ENCODE results near the gene SLC6A17.

Gene SLC6A17

DNA sequence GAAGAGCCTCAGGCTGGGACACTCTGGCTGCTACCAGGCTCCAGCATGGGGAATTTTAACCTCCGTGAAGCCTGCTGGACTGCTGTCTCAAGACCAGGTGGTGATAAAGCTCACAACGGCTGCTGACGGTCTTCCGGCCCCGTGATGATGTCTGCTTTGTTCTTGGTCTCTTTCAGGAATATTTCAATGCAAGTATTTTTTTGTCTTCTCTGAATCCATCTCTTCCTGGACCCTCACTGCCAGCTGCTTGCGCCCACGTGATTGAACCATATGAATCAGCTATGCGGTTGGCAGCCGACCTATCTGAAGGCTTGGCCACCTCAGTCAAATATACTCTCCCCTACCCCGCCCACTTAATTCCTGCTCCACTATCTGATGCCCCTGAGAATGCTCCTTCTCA, 14.6 kb upstream of the SLC6A17 start:
- no peak for DNase-seq

DNA sequence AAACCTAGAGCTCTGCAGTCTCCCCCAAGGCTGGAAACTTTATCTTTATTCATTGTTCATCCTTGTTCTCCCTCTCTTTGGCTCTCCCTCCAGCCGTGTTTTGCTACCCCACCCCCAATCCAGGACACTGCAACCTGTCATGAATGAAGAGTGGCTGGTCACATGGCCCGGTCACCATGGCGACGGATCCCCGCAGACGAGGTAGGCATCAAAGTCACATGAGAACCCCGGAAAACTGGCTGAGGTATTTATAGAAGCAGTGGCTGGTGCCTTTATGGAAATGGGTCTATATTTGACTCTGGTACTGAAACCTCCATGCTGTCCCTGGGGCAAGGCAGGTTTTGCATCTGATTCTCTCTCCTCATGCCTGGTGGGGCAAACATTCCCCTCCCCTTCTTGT, 13.4 kb upstream of the SLC6A17 start:
- DNase-seq = no peak

DNA sequence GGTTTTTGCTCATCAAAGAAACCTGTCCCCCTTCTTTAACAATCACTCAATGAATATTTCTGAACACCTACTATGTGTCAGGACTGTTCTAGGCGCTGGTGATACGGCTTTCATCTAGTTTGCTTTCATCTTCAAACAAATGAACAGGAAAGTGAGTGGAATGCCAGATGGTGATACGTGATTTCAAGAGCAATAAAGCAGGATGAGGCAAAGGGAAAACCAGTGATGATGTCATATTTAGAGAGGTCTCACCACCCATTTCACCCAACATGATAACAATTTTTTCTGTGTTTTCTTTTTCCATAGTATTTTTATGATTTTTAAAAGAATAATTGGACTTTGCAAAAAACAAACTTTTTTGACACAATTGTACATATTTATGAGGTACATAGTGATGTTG, 11.3 kb upstream of the SLC6A17 start:
- no peak for DNase-seq

DNA sequence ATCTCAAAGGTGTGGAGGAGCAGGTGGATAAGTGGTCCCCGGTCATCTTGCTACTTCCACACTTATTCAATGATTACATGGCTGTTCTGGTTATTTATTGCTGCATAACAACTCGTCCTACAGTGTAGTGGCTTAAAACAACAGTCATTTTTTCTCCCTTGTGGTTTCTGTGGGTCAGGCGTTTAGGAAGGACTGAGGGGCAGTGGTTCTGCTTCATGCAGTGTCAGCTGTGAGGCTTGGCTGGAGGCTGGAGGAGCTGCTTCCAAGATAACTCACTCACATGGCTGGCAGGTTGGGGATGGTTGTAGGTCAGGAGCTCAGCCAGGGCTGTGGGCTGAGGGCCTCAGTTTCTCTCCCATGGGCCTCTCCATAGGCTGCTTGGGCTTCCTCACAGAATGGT, 5.9 kb upstream of the SLC6A17 start:
- no peak for DNase-seq

DNA sequence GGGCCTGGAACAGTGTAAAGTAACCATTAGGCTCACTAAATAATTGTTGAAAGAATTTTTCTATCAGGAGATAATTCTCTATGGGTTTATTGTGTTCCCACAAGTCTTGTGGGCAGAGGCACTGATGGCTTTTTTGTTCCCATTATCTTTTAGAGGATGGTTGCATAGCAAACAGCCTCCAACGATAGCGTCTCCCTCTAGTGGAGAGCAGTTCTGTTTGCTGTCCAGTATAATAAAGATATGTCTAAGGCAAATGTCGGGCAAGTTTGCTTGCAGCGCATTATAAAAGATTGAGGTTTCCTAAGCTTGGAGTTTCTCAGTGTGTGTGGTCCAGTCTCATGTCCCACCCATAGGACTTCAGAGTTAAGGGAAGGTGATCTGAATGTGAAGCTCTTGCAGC, 1.3 kb upstream of the SLC6A17 start:
- peak in 1 of 2 donors; percentile 7 for DNase-seq

DNA sequence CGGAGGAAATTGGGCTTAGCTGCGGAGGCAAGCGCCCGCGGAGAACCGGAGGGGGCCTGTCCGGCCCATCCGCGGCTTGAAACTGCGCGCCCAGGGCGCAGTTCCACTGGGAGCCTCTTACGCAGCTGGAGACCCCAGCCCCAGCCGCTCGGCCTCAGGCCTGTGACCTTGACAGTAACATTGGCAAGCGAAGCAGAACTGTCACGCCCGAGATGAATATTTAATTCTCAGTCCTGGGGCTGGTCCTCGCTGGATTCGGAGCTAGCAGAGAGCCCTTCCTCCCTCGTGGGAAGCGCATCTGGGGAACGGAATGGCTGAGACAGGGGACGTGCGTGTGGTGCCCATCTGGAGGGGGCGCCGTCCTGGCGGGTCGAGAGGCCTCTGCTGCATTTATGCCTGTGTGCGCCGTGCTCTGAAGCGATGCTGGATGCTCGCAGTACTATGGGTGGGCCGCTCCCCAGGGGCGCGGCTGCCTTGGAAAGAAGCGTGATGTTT, 928 bp downstream of the SLC6A17 start:
- DNase-seq = no peak

DNA sequence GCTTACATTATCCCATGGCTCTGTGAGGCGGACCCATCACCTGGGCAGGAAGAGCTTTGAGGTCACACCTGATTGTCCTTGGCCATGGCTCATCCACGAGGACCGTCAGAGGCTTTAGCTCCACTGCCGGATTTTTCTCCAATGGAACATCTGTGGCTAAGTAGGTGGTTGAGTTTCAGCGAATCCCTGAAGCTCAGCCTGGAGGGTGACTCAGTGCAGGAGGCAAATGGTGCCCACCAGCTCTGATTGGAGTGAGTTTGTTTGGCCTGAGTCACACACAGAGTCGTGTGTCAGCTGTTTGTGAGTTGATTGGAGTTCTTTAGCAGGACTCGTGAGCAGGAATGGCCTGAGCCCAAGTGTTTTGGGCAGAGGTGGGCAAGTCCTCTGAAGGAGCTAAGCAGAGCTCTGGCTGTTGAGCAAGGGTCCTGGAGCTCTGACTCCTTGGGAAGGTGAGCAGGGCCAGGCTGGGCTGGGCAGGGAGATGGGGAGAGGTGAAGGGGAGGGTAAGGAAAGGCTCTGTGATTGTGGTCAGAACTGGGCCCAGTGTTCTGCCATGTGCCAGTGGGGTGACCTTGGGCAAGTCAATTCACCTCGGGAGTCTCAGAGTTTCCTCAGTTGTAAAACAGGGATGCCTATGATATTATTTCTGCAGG, 2.0 kb downstream of the SLC6A17 start:
- DNase-seq = no peak

DNA sequence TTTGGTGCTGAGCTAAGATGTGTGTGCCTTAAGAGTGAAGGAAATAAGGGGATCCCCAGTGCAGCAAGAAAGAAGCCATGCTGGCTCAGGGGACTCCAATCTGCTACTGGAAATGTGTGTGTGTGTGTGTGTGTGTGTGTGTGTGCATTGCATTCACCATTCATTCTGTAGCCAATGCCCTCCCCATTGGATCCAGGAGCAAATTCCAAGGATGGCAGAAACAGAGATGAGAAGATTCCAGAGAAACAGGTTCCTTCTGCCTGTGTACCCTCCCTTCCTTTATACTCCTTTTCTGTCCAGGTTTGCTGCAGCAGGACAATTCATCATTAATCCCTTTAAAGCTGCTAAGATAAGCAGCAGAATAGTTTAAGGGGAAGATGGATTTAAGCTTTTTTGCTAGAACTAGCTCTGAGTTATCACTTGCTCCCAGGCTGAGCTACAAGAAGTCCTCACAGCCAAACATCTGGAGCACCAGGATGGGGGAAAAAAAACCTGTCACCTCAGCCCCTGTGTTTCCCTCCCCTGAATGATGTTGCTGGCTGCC, 3.2 kb downstream of the SLC6A17 start:
- DNase-seq = no peak

DNA sequence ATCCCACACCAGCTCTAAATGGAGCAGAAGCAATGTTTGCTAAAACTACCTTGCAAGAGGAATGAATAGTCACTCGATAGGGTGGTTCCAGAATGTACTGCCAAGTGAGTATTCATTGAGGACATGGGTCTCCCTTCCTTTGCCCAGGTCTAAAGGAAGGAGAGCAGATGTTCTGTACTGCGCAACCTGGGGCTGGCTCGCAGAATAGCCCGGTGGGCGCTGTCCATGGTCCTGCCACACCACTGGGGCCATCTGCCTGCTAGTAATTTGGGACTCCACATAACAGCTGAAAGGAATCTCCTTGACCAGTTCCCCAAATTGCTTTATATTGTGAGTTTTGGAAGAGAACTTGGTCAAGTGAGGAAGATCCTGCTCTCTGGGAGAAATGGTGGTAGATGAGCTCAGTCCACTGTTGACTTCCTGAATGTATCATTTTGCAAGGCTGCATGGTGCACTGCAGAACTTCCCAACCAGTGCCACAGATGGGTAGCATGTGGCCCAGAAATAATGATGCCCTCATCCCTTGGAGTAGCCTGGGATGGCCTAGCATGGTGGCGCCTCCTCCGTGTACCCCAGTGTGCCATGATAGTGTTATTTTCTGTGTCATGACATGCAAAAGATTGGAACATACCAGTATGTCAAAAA, 5.7 kb downstream of the SLC6A17 start:
- peak; percentile 45 to 61 for DNase-seq

DNA sequence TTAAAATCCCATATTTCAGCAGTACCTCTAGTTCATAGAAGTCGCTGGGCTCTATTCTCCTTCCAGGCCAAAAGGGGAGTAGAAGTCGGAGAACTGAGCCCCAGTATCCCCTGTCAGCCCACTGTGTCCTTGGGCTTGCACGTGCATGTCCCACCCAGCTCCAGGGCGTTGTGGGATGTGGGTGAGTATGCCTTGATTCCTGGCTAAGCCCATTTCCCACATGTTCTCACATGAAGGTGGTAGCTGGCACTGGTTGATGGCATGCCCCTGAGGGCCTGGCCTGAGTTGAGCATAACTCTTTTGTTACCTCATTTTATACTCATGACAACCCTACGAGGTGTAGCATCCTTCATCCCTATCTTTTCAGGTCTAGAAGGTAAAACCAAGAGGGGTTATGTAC, 8.0 kb downstream of the SLC6A17 start:
- DNase-seq = no peak

DNA sequence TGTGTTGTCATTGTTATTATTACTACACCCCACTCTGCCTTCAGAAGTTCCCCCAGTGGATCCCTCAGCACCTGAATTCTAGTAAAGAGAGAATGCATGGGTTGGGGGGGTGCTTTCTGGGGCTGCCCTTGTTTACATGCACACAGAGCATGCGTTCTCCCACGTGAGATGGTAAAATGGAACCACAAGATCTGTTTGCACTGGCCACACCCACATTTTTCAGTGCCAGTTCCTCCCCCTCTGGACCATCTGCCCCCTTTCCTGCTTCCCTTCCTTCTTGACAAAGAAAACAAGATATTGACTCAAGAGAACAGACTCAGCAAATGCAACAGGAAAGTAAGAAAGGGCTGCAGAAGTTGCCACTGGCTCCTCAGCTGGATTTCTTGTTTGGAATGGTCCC, 8.9 kb downstream of the SLC6A17 start:
- DNase-seq = peak in 1 of 2 donors; percentile 1

DNA sequence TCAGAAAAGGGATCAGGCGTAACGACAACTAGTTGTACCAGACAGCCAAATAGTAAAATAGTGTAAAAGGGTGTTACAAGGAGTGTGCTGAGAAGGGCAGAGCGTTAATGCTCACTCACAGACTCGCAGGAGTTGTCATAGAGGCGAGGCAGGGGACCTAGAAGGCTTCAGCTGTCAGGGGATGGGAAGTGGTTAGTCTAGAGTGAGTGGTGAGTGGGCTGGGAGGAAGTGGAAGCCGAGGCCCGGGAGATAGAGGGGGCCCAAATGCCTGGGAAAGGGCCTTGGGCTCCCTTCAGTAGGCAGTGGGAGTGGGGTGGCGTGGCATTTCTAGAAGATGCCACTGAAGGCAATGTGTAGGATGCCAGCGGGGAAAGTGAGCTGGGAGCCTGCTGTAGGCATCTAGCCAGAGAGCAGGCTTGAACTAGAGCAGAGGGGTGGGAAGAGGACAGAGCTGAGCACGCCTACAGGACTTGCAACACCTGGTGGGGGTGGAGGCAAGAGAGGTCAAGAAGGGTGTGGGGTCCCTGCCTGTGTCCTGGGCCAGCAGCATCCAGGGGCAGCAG, 10.3 kb downstream of the SLC6A17 start:
- DNase-seq = peak; percentile 13 to 16

DNA sequence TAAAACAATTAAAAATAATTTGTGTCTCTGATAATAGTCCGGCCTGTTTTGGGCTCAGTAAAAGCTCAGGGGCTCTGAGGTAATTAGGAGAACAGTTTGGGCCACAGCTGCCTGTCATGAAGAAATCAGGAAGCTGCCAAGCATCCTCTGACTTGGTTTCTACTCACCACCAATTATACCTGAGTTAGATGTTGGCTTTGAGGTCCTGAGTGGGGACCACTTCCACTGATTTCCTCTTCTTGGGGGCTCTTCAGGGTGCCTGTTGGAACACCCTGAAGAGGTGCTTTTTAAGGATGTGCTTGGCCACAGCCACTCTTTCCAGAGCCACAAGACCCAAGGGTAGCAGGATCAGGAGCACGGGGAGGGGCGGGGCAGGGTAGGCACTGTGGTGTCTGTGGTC, 10.9 kb downstream of the SLC6A17 start:
- DNase-seq = no peak

DNA sequence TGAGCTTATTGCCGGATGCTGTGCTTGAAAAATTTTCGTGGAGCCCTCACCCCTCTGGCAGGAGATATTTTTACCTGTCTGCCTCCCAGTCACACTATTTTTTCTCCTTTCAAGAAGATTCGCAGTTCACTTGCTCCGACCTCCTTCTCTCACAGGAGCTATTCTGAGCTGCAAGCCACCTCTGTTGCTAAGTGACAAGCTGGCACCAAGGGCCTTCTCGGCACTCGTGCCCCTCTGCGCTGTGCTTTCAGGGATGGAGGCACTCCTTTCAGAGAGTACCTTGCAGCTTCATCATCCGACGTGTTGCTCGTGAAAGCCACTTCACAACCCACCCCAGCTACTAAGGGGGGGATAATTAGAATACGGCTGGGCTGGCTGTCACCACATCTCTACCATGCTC, 11.6 kb downstream of the SLC6A17 start:
- DNase-seq = no peak

DNA sequence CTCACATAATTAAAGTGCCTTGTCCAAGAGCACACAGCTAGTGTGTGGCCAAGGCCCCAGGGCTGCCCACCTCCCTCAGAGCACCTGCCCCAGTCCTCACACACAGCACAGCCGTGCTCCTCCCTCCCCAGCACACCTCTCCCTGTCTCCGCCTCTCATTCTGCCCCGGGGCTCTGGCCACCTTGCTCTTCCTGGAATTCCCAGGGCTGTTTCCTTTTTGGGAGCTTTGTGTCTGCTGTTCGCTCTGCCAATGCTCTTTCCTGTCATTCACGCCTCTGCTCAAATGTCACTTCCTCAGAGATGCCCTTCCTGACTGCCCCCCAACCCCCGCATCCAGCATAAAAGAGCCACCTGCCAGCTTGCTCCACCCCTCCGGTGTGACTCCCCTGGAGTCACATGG, 13.3 kb downstream of the SLC6A17 start:
- no peak for DNase-seq

DNA sequence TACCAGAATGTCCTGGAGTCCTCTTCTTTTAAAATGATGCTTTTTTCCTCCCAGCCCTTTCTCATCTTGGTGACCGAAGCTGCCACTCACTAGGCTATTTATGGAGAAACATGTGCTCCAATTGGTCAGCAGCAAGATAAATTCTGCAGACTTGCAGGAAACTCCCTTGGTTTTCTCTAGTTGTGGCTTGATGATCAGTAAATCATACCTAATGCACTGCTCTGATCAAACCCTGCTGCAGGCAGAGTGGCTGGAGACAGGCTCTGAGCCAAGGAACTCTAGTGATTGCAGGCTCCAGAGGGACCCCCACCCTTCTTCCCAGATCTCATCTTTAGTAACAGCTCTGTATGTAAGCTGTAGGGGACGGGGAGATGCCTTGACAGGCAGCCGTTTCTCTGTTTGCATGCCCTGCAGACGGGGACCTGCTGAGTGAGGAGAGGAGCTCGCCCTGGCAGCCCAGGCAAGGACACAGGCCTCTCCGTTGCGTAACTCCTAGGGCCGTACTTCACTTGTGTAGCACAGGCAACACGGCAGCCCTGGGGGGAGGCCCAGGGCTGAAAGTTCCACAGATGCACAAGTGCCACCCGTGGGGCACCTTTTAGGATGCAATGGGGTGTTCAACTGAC, 14.5 kb downstream of the SLC6A17 start:
- DNase-seq = no peak

DNA sequence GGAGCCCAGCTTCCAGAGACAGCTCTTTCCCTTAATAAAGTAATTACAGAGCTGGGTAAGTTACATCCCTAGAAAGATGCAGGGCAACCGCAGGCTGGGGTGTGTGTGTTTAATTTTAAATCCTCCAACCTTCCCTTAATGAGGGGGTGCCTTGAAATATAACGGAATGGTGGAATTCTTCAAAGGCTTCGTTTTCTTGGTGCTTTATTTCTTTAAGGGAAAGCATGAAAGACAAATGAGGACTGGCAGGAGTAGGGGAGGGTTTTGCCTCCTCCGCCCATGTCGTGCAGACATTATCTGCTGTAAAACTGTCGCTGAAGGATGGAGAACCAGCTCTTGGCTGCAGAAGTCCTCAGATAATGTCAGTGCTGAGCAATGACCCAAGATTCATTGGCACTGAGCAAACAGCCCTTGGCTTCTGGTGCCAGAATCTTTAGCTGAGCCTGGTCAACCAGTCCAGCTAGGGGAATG, 15.5 kb downstream of the SLC6A17 start:
- no peak for DNase-seq

DNA sequence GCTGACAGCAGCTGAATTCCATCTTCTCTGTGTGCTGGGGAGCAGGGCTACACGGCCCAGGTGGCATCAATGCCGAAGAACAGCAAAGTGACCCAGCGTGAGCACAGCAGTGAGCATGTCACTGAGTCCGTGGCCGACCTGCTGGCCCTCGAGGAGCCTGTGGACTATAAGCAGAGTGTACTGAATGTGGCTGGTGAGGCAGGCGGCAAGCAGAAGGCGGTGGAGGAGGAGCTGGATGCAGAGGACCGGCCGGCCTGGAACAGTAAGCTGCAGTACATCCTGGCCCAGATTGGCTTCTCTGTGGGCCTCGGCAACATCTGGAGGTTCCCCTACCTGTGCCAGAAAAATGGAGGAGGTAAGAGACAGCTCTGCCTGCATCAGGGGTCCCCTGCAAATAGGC, 16.6 kb downstream of the SLC6A17 start:
- DNase-seq = no peak

DNA sequence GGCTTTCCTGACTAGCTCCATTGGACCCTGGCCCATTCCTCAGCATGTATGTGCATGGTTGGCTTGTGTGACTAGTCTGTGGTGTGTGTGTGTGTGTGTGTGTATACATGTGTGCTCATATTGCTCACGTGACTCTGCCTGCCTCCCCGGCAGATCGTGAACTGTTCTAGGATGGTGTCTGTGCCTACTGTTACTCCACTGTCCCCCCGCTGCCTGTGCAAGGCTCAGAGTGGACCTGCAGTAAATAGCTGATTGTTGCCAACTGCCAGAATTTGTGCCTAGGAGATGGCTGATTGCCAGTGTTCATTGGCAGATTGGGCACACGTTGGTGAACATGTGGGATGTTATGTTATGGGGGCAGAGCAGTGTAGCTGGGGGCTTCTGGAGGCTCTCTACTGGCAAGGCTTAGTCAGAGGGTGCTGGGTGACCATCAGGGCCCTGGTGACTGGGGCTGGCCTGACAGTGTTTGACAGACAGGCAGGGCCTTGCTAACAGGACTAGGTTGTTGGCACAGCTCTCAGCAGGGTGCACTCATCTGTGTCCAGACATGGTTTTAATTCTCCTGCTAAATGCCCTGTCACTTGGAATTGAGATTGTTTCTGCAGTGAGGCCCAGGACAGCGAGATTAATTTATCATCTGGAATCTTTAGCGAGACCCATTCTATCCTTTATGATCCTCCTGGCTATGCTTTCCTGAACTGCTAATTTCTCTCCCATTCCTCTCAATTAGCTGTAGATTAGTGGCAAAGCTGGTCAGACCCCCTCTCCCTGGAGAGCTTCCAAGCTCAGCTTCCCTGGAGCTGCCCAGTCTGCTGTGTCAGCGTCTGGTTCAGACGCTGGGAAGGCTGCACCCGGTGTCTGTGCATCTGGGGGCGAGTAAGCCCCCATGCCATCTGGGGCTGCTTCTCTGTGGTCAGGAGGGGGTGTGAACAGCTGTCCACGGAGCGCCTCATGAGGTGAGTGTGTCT, 20.8 kb downstream of the SLC6A17 start:
- DNase-seq = no peak

DNA sequence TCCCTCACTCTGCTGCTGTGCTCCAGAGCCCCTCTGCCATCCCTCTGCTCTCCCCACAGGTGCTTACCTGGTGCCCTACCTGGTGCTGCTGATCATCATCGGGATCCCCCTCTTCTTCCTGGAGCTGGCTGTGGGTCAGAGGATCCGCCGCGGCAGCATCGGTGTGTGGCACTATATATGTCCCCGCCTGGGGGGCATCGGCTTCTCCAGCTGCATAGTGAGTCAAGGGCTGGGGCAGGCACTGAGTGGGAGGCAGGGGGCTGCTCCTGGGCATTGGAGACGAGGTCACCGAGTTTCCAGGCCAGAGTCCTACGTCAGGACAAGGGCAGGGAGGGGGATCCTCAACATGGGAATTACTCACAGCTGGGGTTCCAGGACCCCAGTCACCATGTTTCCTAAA, 21.7 kb downstream of the SLC6A17 start:
- no peak for DNase-seq

DNA sequence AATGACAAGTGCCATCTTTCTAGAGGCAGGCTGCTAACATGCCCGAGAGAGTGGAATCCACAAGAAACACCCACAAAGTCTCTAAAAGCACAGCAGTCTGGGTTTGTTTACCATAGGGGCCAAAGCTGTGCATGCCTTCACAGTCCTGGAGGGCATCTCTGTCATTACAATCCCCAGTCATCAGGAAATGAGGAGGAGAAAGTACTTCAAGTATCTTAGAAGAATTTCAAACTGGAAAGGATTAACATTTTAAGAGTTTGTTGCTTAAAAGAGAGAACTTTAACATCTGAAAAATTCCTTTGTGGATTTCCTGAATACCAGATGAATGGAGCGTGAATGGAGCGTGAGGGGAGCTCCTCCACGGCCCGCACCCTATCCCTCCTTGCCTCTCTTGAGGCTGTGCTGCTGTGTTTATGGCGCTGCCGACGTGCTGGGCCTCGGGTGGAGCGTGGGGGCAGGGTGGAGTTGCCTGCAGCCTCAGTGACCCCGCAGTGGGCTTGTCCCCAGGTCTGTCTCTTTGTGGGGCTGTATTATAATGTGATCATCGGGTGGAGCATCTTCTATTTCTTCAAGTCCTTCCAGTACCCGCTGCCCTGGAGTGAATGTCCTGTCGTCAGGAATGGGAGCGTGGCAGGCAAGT, 23.3 kb downstream of the SLC6A17 start:
- DNase-seq = no peak

DNA sequence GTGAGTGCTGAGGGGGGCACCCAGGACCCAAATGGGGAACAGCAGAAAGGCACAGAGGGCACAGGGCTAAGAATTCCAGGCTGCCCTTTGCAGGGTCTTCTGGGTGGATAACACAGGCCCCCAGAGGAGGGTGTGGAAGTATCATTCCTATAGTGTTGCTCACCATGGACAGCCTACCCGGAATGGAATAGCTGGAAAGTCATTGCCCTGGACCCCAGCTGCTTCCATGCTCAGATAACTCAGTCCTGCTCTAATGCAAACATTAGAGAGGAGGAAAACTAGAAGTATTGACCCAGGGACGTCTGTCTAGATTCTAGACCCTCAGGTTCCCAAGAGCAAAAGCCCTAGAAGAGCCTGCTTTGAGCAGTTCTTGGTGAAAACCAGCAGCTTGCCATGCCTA, 24.7 kb downstream of the SLC6A17 start:
- no peak for DNase-seq

Data from inflammatory macrophage treated with lipopolysaccharide for 1 hour (primary cell).